ENCODE measurements around the gene SFI1. TPM values are rescaled to one million over a fixed set of nuclear protein-coding genes. Genes with fewer than 3 reads are reported as not detected.
"Not testable (repeated sequence)": the region's sequence is repeated elsewhere in the genome, so short reads cannot be mapped to it uniquely, and the experiment has no call there.

SFI1 gene
- total RNA-seq, 1 experiment from 2014 or later = 18.3 TPM

- DNase-seq (ENCODE audit: low read depth) = peak; percentile 71
Observed at GRCh38 chr22:31490496-31490925, 5.8 kb upstream of the SFI1 start.

DNA sequence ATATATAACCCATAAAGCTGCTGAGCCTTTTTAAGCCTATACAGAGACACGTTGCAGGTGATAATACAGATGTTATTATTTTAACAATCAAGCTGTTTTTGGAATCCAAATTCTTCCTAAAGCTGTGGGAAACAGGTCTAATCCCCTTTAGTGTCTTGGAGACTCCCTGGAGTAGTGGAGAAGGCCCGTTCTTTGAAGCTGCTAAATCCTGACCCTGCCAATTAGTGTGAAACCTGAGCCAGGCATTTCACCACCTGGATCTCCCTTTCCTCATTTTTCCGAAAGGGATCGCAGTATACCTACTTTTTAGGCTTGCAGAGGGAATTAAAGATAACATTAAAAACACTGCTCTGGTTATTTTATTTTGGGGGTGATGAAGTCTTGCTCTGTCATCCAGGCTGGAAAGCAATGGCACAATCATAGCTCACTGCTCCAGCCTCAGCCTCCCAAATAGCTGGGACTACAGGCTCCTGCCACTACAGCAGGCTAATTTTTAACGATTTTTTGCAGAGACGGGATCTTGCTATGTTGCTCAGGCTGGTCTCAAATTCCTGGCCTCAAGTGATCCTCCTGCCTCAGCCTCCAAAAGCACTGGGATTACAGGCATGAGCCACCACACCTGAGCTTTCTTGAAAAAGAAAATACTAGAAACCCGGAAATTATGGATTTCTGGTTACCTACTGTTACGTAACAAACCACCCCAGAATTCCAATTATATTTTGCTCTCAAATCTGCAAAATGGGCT, 4.9 kb upstream of the SFI1 start:
- no peak for DNase-seq (ENCODE audit: low read depth)

- no peak for DNase-seq (ENCODE audit: low read depth)
Observed at GRCh38 chr22:31492151-31492550, 4.2 kb upstream of the SFI1 start.

- not testable (repeated sequence) for DNase-seq (ENCODE audit: low read depth)
Observed at GRCh38 chr22:31493355-31493754, 3.0 kb upstream of the SFI1 start.

- no peak for DNase-seq (ENCODE audit: low read depth)
Observed at GRCh38 chr22:31495343-31495742, 993 bp upstream of the SFI1 start.

- DNase-seq (ENCODE audit: low read depth) = peak; percentile 16
Observed at GRCh38 chr22:31496735-31497146, 405 bp downstream of the SFI1 start.

DNA sequence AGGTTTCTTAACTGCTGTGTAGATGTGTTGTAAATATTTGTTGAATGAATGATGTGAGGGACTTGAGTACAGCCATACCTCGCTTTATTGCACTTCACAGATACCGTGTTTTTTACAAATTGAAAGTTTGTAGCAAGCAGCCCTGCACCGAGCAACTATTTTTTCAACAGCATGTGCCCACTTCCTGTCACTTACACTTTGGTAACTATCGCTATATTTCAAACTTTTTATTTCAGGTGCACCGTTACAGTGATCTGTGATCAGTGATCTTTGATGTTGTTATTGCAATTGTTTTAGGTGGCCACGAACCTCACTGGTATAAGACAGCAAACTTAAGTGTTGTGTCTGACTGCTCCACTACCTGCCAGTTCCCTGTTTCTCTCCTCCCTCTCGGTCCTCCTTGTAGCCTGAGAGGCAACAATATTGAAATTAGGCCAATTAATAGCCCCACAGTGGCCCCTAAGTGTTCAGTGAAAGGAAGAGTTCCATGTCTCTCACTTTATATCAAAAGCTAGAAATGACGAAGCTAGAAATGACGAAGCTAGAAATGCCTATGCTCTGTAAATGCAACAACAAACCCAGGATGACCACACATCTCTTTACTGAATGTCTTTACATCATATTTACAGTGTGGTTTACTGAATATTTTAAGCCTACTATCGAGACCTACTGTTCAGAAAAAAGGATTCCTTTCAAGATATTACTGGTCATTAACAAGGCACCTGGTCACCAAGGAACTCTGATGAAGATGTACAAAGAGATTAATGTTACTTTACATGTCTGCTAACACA, 1.0 kb downstream of the SFI1 start:
- DNase-seq (ENCODE audit: low read depth) = no peak

- no peak for DNase-seq (ENCODE audit: low read depth)
Observed at GRCh38 chr22:31501738-31502137, 5.4 kb downstream of the SFI1 start.

- no peak for DNase-seq (ENCODE audit: low read depth)
Observed at GRCh38 chr22:31503211-31503964, 7.1 kb downstream of the SFI1 start.

GRCh38 chr22:31504282-31504681, 7.9 kb downstream of the SFI1 start:
- peak; percentile 26 for DNase-seq (ENCODE audit: low read depth)

- not testable (repeated sequence) for DNase-seq (ENCODE audit: low read depth)
Observed at GRCh38 chr22:31507517-31507916, 11.2 kb downstream of the SFI1 start.

GRCh38 chr22:31508536-31508935, 12.2 kb downstream of the SFI1 start:
- DNase-seq (ENCODE audit: low read depth) = no peak

- DNase-seq (ENCODE audit: low read depth) = no peak
Observed at GRCh38 chr22:31509061-31509762, 12.9 kb downstream of the SFI1 start.

DNA sequence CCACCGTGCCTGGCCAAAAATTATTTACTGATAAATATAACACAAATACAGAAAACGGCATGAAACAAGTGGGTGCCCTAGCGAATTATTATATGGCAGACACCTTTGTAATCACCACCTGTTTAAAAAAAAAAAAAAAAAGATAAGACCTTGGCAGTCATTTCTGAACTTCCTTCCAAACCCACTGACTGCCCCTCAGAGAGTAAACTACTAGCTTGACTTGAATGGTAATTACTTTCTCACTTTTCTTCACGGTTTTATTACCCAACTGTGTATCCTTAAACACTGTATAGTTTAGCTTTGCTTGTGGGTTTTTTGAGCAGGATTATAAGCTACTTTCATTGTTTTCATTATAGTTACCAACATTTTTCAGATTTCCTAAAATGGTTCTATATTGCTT, 23.7 kb downstream of the SFI1 start:
- DNase-seq (ENCODE audit: low read depth) = no peak

GRCh38 chr22:31524132-31524531, 27.8 kb downstream of the SFI1 start:
- not testable (repeated sequence) for DNase-seq (ENCODE audit: low read depth)

DNA sequence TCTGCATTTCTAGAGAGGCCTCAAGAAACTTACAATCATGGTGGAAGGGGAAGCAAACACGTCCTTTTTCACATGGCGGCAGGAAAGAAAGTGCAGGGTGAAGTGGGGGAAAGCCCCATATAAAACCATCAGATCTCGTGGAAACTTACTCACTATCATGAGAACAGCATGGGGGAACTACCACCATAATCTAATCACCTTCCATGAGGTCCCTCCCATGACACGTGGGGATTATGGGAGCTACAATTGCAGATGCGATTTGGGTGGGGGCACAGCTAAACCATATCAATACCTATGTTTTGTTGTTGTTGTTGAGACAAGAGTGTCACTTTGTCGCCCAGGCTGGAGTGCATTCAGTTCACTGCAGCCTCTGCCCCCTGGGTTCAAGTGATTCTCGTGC, 29.9 kb downstream of the SFI1 start:
- no peak for DNase-seq (ENCODE audit: low read depth)

DNA sequence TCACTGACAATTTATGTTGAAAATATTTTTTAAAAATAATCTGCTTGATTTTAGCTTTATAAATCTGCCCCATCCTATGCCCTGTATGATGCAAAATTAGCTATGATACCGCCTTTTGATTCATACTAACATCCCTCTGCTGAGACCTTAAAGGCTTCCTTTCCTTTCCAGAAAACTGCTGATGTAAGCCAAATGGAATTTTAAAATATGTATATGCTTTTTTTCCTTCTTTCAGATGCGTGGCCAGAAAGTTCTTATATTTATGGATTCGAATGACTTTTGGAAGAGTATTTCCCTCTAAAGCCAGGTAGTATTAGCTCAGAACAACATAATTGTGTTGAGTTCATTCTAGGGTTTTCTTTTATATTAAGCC, 34.5 kb downstream of the SFI1 start:
- no peak for DNase-seq (ENCODE audit: low read depth)

GRCh38 chr22:31532060-31532459, 35.7 kb downstream of the SFI1 start:
- no peak for DNase-seq (ENCODE audit: low read depth)

- DNase-seq (ENCODE audit: low read depth) = no peak
Observed at GRCh38 chr22:31533374-31533773, 37.0 kb downstream of the SFI1 start.

DNA sequence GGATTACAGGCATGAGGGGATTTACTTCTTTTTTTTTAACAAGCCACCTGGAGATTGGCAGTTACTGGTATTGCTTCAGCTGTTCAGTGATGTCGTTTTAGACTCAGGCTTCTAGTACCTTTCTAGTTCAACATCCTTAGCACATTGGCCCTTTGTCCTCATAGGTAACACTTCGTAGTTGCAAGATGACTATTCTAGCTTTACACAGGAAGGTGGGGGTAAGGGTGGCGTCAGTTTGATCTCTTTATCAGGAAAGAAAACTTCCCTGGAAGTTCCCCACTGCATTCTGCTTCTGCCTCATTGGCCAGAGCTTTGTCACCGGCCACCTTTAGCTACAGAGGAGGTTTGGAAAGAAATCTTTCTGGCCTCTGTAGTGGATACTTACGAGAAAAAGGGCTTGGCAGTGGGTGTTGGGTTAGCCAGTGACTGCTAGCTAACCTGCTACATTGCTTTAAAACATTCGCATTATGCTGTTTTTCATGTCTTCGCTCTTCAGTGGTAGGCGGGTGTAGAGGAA, 40.7 kb downstream of the SFI1 start:
- DNase-seq (ENCODE audit: low read depth) = no peak

- no peak for DNase-seq (ENCODE audit: low read depth)
Observed at GRCh38 chr22:31538815-31539214, 42.5 kb downstream of the SFI1 start.

All from HT1080 (cell line).